GM19395 (cell line): ENCODE results near the gene SCML1.
"Not testable (repeated sequence)": the region's sequence is repeated elsewhere in the genome, so short reads cannot be mapped to it uniquely, and the experiment has no call there.

Source experiments
- ATAC-seq: cut with Tn5 transposase; IDR thresholded peaks from one replicate; pipeline ENCODE4 v1.9.1; 2021; ENCODE audit warnings: mild to moderate bottlenecking, moderate library complexity; ENCODE audit not compliant: unreplicated experiment

The SCML1 gene

DNA sequence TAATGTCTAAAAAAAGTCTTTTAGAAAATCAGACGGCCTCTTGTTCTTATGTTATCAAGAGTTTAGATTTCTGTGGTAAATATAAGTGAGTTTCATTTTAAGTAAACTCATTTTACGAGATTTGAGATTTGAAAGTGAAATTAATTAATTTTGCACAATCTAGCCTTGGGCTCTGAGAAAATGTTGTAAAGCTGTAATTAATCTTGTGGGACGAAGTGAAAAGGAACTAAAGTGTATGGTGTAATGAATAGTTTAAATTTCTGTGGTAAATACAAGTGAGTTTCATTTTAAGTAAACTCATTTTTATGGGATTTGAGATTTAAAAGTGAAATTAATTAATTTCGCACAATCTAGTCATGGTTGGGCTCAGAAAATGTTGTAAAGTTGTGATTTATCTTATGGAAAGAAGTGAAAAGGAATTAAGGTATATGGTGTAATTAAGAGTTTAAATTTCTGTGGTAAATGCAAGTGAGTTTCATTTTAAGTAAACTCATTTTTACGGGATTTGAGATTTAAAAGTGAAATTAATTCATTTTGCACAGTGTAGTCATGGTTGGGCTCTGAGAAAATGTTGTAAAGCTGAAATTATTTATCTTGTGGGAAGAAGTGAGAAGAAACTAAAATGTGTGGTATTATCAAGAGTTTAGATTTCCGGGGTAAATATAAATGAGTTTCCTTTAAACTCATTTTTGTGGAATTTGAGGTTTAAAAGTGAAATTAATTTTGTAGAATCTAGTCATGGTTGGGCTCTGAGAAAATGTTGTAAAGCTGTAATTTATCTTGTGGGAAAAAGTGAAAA, 1.6 kb downstream of the SCML1 start:
- no peak for ATAC-seq

DNA sequence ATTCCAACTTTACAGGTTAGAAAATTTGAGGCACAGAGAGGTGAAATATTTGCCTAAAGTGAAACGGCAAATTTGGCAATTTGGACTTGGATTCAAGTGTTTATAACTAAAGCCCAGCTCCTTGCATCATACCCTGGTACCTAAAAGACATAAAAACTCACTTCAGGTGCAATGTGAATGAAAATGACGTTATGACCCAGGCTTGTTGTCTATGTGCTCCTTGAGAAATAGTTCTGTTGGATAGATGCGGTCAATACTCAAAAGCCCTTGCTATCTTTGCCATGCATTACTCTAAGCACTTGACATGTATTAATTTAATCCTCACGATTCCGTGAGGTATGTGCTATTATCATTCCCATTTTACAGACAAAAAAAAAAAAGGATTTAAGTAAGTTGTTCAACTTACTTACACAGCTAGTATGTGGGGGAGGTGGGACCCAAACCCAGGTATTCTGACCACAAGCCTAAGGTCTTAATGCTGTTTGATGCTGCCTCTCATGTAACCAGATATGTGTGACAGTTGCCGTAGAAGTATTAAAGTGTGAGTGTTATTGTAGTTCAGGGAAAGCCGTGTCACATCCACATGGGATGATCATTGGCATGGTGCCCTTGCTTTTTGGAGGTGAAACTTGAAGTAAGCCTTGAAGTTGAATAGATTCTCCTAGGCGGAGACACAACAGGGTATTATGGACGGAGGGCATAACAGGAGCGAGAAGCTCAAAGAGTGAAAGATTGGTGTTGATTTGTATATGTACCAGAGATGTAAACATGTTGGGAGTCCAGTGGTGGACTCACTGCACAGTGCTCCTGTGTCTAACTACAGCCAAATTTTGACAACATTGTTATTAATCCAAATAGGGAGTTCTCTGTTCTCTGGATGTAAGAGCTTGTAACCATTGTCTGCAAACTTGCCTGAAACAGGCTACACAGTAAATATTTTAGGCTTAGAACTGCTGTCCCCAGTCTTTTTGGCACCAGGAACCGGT, 3.1 kb downstream of the SCML1 start:
- no peak for ATAC-seq

- ATAC-seq: no peak
Measured at GRCh38 chrX:17741123-17741511, 3.8 kb downstream of the SCML1 start.

- ATAC-seq: no peak
Measured at GRCh38 chrX:17743913-17744312, 6.6 kb downstream of the SCML1 start.

- no peak for ATAC-seq
Measured at GRCh38 chrX:17744896-17745523, 7.7 kb downstream of the SCML1 start.

- ATAC-seq: no peak
Measured at GRCh38 chrX:17747692-17748091, 10.4 kb downstream of the SCML1 start.

DNA sequence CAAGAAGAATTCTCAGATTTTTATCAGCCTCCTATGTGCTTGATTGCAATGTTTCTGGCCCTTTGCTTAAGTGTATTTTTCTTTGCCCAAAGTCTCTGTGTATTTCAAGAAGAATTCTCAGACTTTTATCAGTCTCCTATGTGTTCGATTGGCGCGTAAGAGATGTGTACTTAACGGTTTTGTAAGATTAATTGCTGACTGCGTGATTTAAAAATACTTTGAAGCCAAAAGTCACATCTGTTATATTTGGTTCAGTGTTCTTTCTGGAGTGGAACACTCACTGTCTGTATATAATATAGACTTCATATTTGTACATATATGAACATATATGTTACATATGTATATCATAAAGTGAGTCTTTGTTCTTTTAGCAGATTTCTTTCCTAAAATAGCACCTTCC, 11.4 kb downstream of the SCML1 start:
- ATAC-seq: no peak

DNA sequence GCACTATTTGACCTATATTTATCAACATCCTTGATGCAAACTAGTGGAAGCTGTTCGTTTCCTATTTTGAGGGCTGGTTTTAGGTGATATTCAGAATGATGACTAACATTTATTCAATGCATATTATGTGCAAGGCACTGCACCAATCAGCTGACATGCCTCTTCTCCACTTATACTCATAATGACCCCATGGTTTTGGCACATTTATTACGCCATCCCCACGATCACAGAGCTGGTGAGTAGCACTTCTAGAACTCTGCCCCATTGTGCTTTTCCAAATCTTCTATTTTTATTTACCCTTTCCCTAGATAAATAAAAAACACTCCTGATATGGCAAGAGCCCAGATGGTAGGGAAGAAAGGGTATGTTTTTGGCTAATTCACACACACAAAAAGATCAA, 13.1 kb downstream of the SCML1 start:
- no peak for ATAC-seq

DNA sequence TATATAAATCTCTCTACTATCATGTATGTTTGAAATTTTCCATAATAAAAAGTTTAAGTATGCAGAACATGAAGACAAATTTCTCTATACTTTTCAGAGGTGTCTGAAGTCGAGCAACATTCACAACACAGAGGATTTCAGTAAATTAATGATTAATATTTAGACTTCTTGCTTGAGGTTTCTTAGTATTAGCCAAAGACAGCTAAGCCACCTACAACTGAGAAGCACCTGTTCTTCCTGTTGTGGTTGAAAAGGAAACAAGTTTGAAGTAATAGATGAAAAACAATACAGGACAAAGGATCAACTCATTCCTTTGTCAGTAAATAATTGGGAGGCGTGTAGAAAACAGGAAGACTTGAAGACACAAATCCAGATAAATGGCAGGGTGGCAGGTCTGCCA, 21.1 kb downstream of the SCML1 start:
- ATAC-seq: peak; percentile 91

DNA sequence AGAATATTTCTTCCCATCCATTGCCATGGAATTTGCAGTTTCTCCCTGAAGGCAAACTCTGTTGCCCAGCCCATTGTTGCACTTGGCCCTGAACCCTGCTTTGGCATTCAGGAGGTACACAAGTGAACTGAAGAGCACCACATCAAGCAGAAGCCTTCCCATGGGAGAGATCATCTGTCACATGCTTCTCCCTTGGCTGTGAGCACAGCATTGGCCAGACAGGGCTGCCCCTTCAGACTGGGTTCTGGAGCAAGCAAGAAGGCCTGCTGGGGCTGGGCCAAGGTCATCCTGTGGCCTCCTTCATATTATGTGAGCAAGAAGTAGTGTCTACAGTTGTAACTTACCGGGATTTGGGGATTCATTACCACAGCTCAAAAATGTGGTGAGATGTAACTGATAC, 22.7 kb downstream of the SCML1 start:
- no peak for ATAC-seq

DNA sequence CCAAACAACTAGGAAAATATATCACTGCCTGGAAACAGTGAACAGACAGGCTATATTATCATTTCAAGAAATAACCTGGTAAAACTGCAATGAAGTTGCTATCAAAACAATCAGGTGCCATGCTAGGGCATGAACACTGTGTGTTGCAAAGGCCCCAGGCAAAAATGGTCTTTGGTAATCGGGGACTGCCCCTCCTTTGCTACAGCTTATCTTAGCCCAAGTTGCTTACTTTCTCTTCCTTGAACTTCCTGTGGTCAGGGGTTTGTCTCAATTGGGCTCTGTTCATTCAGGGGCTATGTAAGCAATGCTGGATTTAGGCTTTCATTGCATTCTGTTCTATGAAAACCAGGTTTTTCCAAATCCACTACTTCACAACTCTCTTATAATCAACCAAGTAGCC, 30.4 kb downstream of the SCML1 start:
- ATAC-seq: no peak

DNA sequence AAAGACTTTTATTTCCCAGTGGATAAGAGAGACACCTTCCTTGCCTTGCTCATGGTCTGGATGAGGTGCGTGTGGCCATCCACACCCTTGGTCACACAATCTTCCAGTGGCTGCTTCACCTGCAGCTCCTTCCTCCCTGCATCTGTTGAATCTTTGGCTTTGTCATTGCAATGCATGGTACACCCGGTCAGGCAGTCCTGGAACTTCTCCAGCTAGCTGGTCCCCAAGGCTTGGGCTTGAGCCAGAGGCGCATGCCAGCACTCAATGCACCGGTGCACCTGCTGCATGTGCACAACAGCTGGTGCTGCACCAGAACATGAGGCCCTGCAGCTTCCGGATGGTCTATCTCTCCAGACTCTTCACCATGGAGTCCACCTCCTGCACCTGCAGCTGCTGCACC, 31.7 kb downstream of the SCML1 start:
- ATAC-seq: no peak

DNA sequence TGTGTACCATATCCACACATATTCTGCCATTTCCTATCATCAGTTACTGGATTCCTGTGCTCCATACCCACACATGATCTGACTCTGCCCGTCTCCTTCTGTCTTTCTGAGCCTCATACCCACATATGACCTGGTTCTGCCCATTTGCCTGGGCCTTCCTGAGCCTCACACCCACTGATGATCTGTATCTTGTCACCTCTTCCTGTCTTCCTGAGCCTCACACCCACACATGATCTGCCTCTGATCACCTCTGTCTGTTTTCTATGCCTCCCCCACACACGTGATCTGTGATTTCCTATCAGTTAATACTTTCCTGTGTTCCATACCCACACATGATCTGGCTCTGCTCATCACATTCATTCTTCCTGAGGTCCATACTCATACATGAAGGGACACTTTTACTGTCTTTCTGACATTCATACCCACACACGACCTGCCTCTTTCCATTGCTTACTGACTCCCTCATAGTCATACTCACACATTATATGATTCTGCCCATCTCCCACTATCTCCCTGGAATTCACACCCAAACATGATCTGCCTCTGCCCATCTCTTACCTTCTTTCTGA, 32.5 kb downstream of the SCML1 start:
- no peak for ATAC-seq

DNA sequence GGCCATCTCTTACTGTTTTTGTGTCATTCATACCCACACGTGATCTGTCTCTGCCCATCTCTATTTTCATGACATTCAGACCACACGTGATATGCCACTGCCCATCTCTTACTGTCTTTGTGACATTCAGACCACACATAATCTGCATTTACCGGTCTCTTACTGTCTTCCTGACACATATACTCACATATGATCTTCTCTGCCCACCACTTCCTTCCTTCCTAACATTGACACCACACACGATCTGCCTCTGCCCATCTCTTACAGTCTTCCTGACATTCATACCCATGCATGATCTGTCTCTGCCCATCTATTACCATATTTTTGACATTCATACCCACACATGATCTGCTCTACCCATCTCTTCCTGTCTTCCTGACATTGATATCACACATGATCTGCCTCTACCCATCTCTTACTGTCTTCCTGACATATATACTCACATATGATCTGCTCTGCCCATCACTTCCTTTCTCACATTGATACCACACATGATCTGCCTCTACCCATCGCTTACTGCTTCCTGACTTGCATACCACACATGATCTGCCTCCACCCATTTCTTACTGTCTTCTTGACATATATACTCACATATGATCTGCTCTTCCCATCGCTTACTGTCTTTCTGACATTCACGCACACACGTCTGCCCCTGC, 36.1 kb downstream of the SCML1 start:
- ATAC-seq: no peak

DNA sequence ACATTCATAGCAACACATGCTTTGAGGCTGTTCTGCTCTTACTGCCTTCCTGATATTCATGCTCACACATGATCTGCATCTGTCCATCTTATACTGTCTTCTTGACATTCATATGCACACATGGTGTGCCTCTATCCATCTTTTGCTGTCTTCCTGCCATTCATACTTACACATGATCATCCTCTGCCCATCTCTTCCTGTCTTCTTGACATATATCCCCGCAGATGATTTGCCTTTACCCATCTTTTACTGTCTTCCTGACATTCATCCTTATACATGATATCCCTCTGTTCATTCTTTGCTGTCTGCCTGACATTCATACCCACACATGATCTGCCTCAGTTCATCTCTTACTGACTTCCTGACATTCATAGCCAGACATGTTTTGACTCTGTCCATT, 36.8 kb downstream of the SCML1 start:
- no peak for ATAC-seq

GRCh38 chrX:17778997-17779396, 41.7 kb downstream of the SCML1 start:
- no peak for ATAC-seq

- ATAC-seq: no peak
Measured at GRCh38 chrX:17779434-17779833, 42.1 kb downstream of the SCML1 start.

GRCh38 chrX:17786554-17787347, 49.5 kb downstream of the SCML1 start:
- not testable (repeated sequence) for ATAC-seq

DNA sequence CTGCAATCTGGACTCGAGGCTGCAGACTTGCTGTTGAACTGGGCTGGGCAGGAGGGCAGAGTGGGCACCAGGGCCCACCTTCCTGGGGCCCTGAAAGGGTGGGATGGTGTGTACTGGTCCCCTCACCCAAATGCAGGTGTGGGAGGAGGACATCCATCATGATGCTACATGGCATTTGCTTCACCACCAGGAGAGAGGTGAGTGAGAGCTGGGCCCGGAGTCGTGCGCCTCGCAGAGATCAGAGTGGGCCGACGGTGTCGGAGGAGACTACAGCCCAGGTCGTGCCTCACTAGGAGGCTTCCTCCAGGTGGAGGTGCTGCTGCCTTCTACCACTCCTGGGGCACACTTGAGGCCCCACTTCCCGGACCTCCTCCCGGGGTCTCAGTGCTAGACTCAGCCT, 50.3 kb downstream of the SCML1 start:
- ATAC-seq: no peak

GRCh38 chrX:17788439-17788838, 51.1 kb downstream of the SCML1 start:
- ATAC-seq: no peak
